ENCODE results near the gene OXCT1. TPM values are rescaled to one million over a fixed set of nuclear protein-coding genes. Genes with fewer than 3 reads are reported as not detected.

Gene OXCT1
- total and polyA plus RNA-seq, 5 donors = 54.7 to 108 (median 82.8) TPM

- Histone ChIP-seq H3K4me3 (ENCODE audit: low read length) (no peak overlapping the region), H3K27ac (ENCODE audit: low read length) (no peak overlapping the region), H3K4me1 (ENCODE audit: control insufficient read depth, insufficient read depth, low read length) (peaks cover 8% of the 10 kb centered on the region), H3K9me3 (ENCODE audit: control insufficient read depth, low read length) (no peaks in the 10 kb centered on the region), H3K27me3 (ENCODE audit: control insufficient read depth, insufficient read depth) (no peaks in the 10 kb centered on the region)
- intact Hi-C loops (cut with DNase I) = no loop called here
- no peak for DNase-seq
- ATAC-seq = no peak
These were observed 74.2 kb downstream of the OXCT1 start for GRCh38 chr5:41796061-41796460.

- ATAC-seq = peak in 1 of 2 donors; percentile 34
- H3K9me3 ChIP-seq (ENCODE audit: control insufficient read depth, low read length) = no peaks in the 10 kb centered on the region
- no peak for DNase-seq
- peak overlapping the region; percentile 57 for H3K27ac ChIP-seq (ENCODE audit: low read length)
- WGBS = 72% methylated on average over 6 of the region's 6 CpGs
- no peak overlapping the region for H3K4me3 ChIP-seq (ENCODE audit: low read length)
- peaks cover 8% of the 10 kb centered on the region for H3K4me1 ChIP-seq (ENCODE audit: control insufficient read depth, insufficient read depth, low read length)
- H3K27me3 ChIP-seq (ENCODE audit: control insufficient read depth, insufficient read depth) = no peaks in the 10 kb centered on the region
- intact Hi-C loops (cut with DNase I) = no loop called here
These were observed 75.1 kb downstream of the OXCT1 start for GRCh38 chr5:41795125-41795524.

GRCh38 chr5:41794471-41794870 is 75.8 kb downstream of the OXCT1 start:
- 40% methylated on average over 4 of the region's 4 CpGs for WGBS
- Histone ChIP-seq H3K9me3 (ENCODE audit: control insufficient read depth, low read length) (no peaks in the 10 kb centered on the region), H3K4me1 (ENCODE audit: control insufficient read depth, insufficient read depth, low read length) (peaks cover 8% of the 10 kb centered on the region), H3K27ac (ENCODE audit: low read length) (no peak overlapping the region), H3K4me3 (ENCODE audit: low read length) (no peak overlapping the region), H3K27me3 (ENCODE audit: control insufficient read depth, insufficient read depth) (no peaks in the 10 kb centered on the region)
- ATAC-seq (peak; percentile 88), DNase-seq (no peak)
- intact Hi-C loops (cut with DNase I) = no loop called here

GRCh38 chr5:41793141-41793770 is 77.0 kb downstream of the OXCT1 start:
- H3K4me1 ChIP-seq (ENCODE audit: control insufficient read depth, insufficient read depth, low read length) = peaks cover 8% of the 10 kb centered on the region
- ATAC-seq (no peak), DNase-seq (no peak)
- no peak overlapping the region for H3K4me3 ChIP-seq (ENCODE audit: low read length)
- intact Hi-C loops (cut with DNase I) = no loop called here
- H3K27ac ChIP-seq (ENCODE audit: low read length) = no peak overlapping the region
- no peaks in the 10 kb centered on the region for H3K27me3 ChIP-seq (ENCODE audit: control insufficient read depth, insufficient read depth)
- no peaks in the 10 kb centered on the region for H3K9me3 ChIP-seq (ENCODE audit: control insufficient read depth, low read length)
- 70% methylated on average over 3 of the region's 3 CpGs for WGBS

DNA sequence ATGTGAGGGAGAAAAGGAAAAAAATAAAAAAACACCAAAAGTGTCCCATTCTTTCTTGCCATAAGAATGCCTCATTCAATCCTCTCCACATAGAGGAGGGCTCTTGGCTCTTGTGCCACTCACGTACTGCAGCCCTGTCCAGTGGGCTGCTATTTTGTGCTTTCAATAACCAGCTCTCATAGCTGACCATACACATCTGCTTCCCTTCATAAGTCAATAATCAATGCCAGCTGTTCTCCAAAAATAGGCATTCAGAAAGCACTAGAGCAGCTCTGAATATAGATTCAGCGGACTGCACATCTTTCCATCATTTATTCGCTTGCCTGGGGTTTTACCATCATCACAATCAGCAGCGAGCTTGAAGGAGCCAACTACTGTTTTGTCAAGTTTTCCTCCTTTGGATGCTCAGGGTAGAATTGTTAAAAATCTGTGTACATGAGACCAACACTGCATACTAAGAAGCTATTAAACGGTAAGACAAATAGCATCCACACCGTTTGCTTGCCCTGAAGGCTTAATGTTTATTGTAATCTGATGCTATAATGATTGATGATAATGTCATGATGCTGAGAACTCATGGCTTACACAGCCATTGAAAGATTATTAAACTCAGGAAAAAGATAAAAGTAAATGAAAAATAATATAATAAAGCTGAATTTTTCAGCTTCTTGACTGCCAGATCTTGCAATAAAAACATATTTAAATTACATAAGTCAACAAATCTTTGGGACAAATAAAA is 80.0 kb downstream of the OXCT1 start:
- 69% methylated on average over 6 of the region's 6 CpGs for WGBS
- DNase-seq (no peak), ATAC-seq (no peak)
- Histone ChIP-seq H3K9me3 (ENCODE audit: control insufficient read depth, low read length) (no peaks in the 10 kb centered on the region), H3K27me3 (ENCODE audit: control insufficient read depth, insufficient read depth) (no peaks in the 10 kb centered on the region), H3K27ac (ENCODE audit: low read length) (no peak overlapping the region), H3K4me3 (ENCODE audit: low read length) (no peak overlapping the region), H3K4me1 (ENCODE audit: control insufficient read depth, insufficient read depth, low read length) (peaks cover 7% of the 10 kb centered on the region)
- intact Hi-C loops (cut with DNase I) = no loop called here

DNA sequence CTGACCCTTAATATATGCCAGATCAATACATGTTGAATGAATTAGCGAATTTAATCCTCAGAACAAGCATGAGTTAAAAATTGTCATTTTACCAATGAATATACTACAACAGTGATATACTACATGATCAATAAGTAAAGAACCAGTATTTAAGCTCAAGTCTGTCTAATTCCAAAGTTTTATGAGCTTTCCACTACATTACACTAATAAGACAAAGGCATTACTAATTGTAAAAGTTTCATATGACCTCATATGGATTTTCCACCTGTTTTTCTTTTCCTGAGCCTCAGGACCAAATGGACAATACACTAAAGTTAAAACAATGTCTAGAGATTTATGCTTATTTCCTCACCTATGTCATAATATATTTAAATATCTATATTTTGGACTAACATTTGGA is 80.8 kb downstream of the OXCT1 start:
- no peak overlapping the region for H3K27ac ChIP-seq (ENCODE audit: low read length)
- DNase-seq = no peak

DNA sequence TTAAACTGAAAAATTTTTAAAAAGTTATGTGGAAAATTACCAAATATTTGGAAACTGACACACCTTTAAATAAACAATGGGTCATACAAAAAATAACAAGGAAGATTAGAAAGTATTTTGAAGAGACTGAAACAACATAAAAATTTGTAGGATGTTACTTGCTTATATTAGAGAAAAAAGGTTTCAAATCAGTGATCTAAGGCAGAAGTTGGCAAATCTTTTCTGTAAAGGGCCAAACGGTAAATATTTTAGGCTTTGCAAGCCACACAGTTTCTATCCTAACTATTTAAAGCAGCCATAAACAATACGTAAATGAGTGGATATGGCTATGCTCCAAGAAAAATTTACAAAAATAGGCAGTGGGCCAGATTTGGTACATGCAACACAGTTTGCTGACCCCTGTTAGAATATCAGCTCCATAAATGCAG is 81.3 kb downstream of the OXCT1 start:
- H3K4me3 ChIP-seq (ENCODE audit: low read length) = no peak overlapping the region
- H3K4me1 ChIP-seq (ENCODE audit: control insufficient read depth, insufficient read depth, low read length) = peaks cover 3% of the 10 kb centered on the region
- no peaks in the 10 kb centered on the region for H3K9me3 ChIP-seq (ENCODE audit: control insufficient read depth, low read length)
- DNase-seq (no peak), ATAC-seq (peak in 1 of 2 donors; percentile 37)
- intact Hi-C loops (cut with DNase I) = no loop called here
- no peak overlapping the region for H3K27ac ChIP-seq (ENCODE audit: low read length)
- WGBS = 14% methylated on average over 2 of the region's 2 CpGs
- no peaks in the 10 kb centered on the region for H3K27me3 ChIP-seq (ENCODE audit: control insufficient read depth, insufficient read depth)

More for the DNA sequence above, 80.8 kb downstream of the OXCT1 start:
- ATAC-seq = no peak
- Histone ChIP-seq H3K4me1 (ENCODE audit: control insufficient read depth, insufficient read depth, low read length) (peaks cover 3% of the 10 kb centered on the region), H3K4me3 (ENCODE audit: low read length) (no peak overlapping the region), H3K9me3 (ENCODE audit: control insufficient read depth, low read length) (no peaks in the 10 kb centered on the region), H3K27me3 (ENCODE audit: control insufficient read depth, insufficient read depth) (no peaks in the 10 kb centered on the region)
- intact Hi-C loops (cut with DNase I) = no loop called here
- 91% methylated on average over 1 of the region's 1 CpG for WGBS

GRCh38 chr5:41787265-41787664 is 83.0 kb downstream of the OXCT1 start:
- ATAC-seq (no peak), DNase-seq (no peak)
- Histone ChIP-seq H3K27me3 (ENCODE audit: control insufficient read depth, insufficient read depth) (no peaks in the 10 kb centered on the region), H3K9me3 (ENCODE audit: control insufficient read depth, low read length) (no peaks in the 10 kb centered on the region), H3K4me1 (ENCODE audit: control insufficient read depth, insufficient read depth, low read length) (peaks cover 3% of the 10 kb centered on the region), H3K27ac (ENCODE audit: low read length) (no peak overlapping the region), H3K4me3 (ENCODE audit: low read length) (no peak overlapping the region)
- intact Hi-C loops (cut with DNase I) = no loop called here
- 91% methylated on average over 2 of the region's 2 CpGs for WGBS

DNA sequence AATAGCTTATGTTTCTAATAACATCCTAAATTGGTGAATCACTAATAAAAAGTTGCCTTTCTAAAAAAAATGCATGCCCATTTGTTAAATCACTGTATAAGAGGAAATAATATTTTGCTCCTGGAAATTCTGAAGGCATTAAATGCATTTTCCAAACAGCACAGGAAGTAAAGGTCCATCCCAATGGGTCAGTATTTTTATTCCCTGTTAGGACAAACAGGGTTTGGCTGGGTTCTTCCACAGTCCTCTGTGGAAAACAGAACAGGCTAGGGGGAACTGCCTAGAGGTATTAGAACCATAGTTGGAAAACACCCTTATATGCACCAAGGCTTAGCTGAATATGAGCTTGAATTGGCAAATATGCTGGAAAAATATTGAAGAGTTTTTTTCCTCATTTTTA is 85.2 kb downstream of the OXCT1 start:
- DNase-seq (no peak), ATAC-seq (no peak)
- Histone ChIP-seq H3K4me1 (ENCODE audit: control insufficient read depth, insufficient read depth, low read length) (peaks cover 3% of the 10 kb centered on the region), H3K4me3 (ENCODE audit: low read length) (no peak overlapping the region), H3K9me3 (ENCODE audit: control insufficient read depth, low read length) (no peaks in the 10 kb centered on the region), H3K27me3 (ENCODE audit: control insufficient read depth, insufficient read depth) (no peaks in the 10 kb centered on the region), H3K27ac (ENCODE audit: low read length) (no peak overlapping the region)
- intact Hi-C loops (cut with DNase I) = no loop called here

- intact Hi-C loops (cut with DNase I) = no loop called here
- DNase-seq (no peak), ATAC-seq (no peak)
- peaks cover 2% of the 10 kb centered on the region for H3K4me1 ChIP-seq (ENCODE audit: control insufficient read depth, insufficient read depth, low read length)
- H3K9me3 ChIP-seq (ENCODE audit: control insufficient read depth, low read length) = no peaks in the 10 kb centered on the region
- WGBS = 96% methylated on average over 3 of the region's 3 CpGs
- H3K4me3 ChIP-seq (ENCODE audit: low read length) = no peak overlapping the region
- H3K27me3 ChIP-seq (ENCODE audit: control insufficient read depth, insufficient read depth) = no peaks in the 10 kb centered on the region
- no peak overlapping the region for H3K27ac ChIP-seq (ENCODE audit: low read length)
These were observed 91.8 kb downstream of the OXCT1 start for GRCh38 chr5:41778410-41778809.

DNA sequence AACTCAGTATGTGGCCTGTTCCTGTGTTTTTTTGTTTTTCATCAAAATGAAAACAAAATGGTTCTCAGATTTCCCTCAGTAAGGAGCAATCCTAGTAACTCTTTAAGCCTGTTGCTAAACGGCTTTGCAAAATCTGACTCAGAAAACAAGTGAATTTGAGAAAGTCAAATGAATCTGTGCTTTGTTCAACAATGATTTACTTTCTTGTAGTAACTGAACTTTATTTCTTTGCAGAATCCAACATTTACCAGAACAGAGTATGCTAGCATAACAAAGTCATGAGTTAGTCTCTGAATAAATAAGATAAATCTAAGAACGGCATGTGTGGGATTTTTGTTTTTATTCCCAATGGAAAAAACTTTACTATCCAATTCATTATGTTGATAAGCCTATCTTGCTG is 93.8 kb downstream of the OXCT1 start:
- H3K9me3 ChIP-seq (ENCODE audit: control insufficient read depth, low read length) = no peaks in the 10 kb centered on the region
- H3K4me1 ChIP-seq (ENCODE audit: control insufficient read depth, insufficient read depth, low read length) = peaks cover 5% of the 10 kb centered on the region
- 49% methylated on average over 2 of the region's 2 CpGs for whole genome bisulfite sequencing
- no peak overlapping the region for H3K27ac ChIP-seq (ENCODE audit: low read length)
- intact Hi-C loops (cut with DNase I) = no loop called here
- peak; percentile 48 to 54 for ATAC-seq
- DNase-seq = no peak
- no peaks in the 10 kb centered on the region for H3K27me3 ChIP-seq (ENCODE audit: control insufficient read depth, insufficient read depth)
- H3K4me3 ChIP-seq (ENCODE audit: low read length) = no peak overlapping the region

All from right cardiac atrium (tissue), 5 donors.